AG04449 (cell line): Measurements from ENCODE around the gene SLC25A53.
A peak's percentile ranks its signal among the peaks of the same experiment; 100 is the strongest.

Experiments used
- CTCF ChIA-PET: fragments of 350-600 bp; formaldehyde crosslinking; extraction: SDS; loops from one replicate; lab custom pipeline; 2021; ENCODE audit warnings: antibody characterized with exemption; lab: Yijun Ruan, JAX
- POLR2A ChIA-PET: fragments of 400-600, 350-600 bp; formaldehyde crosslinking; extraction: SDS; loops from one replicate; lab custom pipeline; 2020; ENCODE audit warnings: antibody characterized with exemption, inconsistent platforms; lab: Yijun Ruan, JAX
- DNase-seq: peaks from one replicate; pipeline ENCODE4 v3.0.0-alpha.2; 2010; ENCODE audit warnings: low read depth, low spot score
- H3K4me3 ChIP-seq: 2 replicates; pipeline ENCODE4 v1.5.1; 2011; ENCODE audit warnings: low read depth, mild to moderate bottlenecking, control low read depth, low read length
- CTCF ChIP-seq: IDR thresholded peaks from one replicate; pipeline ENCODE4 v1.5.1; 2011; ENCODE audit warnings: mild to moderate bottlenecking, moderate library complexity, low read length, control low read depth, inconsistent platforms; ENCODE audit not compliant: insufficient read depth; ENCODE audit errors: missing control alignments

Gene SLC25A53

GRCh38 chrX:104166735-104167436 is 10.1 kb upstream of the SLC25A53 start:
- POLR2A ChIA-PET = interaction anchor here (2.1 kb wide), 1 partner anchor 10 kb away, joined by 18 read pairs; the partner anchor contains the start of gene SLC25A53
- DNase-seq = no peak
- no peak for TF ChIP-seq CTCF

DNA sequence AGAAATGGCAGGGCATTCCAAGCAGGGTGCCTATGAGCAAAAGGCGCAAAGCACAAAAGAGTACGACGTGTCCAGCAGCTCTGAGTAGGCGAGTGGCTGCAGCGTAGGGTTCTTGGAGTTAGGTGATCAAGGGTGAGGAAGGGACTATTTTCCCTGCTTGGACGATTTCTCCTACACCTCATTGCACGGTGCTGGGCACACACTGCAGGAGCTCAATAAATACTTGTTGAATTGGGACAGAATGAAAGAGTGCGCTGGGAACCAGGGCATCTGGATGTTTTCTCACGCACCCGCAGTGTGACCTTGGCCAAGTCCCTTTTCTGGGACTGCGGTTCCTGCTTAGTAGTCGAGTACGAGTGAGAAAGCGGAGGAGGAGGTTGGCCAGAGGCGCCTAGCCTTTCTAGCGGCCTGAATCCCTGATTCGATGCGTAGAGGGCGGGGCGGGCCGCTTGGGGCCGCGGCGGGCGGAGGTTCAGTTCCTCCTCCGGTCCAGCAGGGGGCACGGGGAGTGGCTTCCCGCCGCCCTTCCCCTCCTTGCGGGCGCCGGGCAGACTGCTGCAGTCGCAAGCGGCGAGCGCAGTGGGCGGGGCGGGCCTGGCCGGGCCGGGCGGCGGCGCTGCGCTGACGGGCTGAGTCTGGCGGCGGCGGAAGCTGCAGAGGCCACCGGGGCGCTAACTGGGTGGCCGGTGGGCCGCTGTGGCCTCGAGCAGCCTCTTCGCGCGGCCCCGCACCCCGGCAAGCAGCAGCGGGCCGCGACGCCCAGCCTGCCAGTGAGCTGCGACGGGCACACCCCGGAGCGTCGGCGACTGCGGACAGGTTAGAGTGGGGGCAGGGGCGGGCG is 9.3 kb upstream of the SLC25A53 start, which contains the start of gene FAM199X:
Gene FAM199X, plus strand, starts transcription at position 560 of the 841 bp plus-strand sequence. CDS start 333 bp downstream, outside the sequence.
- ChIA-PET CTCF (interaction anchor here (0.6 to 2.9 kb wide), 9 partner anchors 9 to 67 kb away, joined by 3 to 26 read pairs (median 3); partner anchors contain the start of gene SLC25A53), POLR2A (interaction anchor here (2.1 kb wide), 1 partner anchor 9 kb away, joined by 18 read pairs; the partner anchor contains the start of gene SLC25A53)
- TF ChIP-seq CTCF = peak; percentile 73
- no peak for DNase-seq
- H3K4me3 ChIP-seq = peak within 1 kb of the TSS; percentile 80

More at GRCh38 chrX:104166735-104167436, 10.1 kb upstream of the SLC25A53 start:
- CTCF ChIA-PET = interaction anchor here (0.6 to 2.9 kb wide), 7 partner anchors 8 to 68 kb away, joined by 3 to 26 read pairs (median 5); partner anchors contain the start of gene SLC25A53
- peak overlapping the region; percentile 80 for H3K4me3 ChIP-seq

GRCh38 chrX:104151037-104151436 is 5.8 kb downstream of the SLC25A53 start:
- no peak for TF ChIP-seq CTCF
- ChIA-PET CTCF (no interaction called here), POLR2A (no interaction called here)
- H3K4me3 ChIP-seq = no peak overlapping the region
- DNase-seq = no peak

DNA sequence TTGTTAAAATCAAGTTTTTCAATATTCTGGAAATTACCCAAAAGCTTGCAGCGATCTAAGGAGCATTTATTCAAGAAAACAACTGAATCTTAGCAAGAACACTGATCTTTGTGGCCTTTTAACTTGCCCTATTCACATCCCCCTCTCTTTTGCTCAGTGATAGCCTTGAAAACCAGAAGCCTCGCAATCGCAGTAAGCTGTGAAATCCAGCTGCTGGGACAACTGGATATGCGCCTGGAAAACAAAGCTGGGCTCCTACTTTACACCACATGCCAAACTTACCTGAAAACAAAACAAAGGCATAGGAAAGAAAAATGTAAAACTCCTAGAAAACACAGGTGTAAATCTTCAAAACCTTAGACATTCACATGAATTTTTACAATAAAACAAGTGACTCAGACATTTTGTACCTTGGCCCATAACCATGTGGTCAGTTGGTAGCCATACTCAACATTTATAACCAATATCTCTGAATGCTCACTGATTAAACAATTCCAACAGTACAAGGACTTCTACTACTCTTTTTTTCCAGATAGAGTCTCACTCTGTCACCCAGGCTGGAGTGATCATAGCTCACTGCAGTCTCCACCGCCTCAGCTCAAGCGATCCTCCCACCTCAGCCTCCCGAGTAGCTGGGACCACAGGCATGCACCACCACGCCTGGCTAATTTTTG is 15.6 kb downstream of the SLC25A53 start:
- no peak overlapping the region for H3K4me3 ChIP-seq
- DNase-seq = no peak
- POLR2A ChIA-PET = interaction anchor here (0.7 kb wide), 1 partner anchor 10 kb away, joined by 4 read pairs; no protein-coding TSS in a partner anchor
- CTCF ChIA-PET = no interaction called here
- TF ChIP-seq CTCF = no peak

GRCh38 chrX:104137496-104137895 is 19.3 kb downstream of the SLC25A53 start:
- POLR2A ChIA-PET = no interaction called here
- H3K4me3 ChIP-seq = no peak overlapping the region
- DNase-seq = no peak
- TF ChIP-seq CTCF = no peak
- CTCF ChIA-PET = interaction anchor here (1.4 to 2.7 kb wide), 10 partner anchors 12 to 306 kb away, joined by 4 to 17 read pairs (median 7); partner anchors contain the start of genes RAB9B, SLC25A53 and ZCCHC18
